ENCODE results near the gene TAS2R19.

The TAS2R19 gene

GRCh38 chr12:11031307-11031706 is 8.9 kb upstream of the TAS2R19 start, which contains the start of gene TAS2R31:
TAS2R31 (minus strand) TSS chr12:11031407; CDS start chr12:11031335, 72 bp downstream.
- TF ChIP-seq, protein P1, sequence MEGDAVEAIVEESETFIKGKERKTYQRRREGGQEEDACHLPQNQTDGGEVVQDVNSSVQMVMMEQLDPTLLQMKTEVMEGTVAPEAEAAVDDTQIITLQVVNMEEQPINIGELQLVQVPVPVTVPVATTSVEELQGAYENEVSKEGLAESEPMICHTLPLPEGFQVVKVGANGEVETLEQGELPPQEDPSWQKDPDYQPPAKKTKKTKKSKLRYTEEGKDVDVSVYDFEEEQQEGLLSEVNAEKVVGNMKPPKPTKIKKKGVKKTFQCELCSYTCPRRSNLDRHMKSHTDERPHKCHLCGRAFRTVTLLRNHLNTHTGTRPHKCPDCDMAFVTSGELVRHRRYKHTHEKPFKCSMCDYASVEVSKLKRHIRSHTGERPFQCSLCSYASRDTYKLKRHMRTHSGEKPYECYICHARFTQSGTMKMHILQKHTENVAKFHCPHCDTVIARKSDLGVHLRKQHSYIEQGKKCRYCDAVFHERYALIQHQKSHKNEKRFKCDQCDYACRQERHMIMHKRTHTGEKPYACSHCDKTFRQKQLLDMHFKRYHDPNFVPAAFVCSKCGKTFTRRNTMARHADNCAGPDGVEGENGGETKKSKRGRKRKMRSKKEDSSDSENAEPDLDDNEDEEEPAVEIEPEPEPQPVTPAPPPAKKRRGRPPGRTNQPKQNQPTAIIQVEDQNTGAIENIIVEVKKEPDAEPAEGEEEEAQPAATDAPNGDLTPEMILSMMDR (IDR thresholded peaks at IDR 0.05; ENCODE audit: unreplicated experiment in 3 of 3) = no peak
- H3K36me3 Mint-ChIP-seq (ENCODE audit: low read depth) = peaks cover 59% of the 10 kb centered on the region
- no peak within 1 kb of the TSS for H3K4me3 Mint-ChIP-seq
- H3K4me1 Mint-ChIP-seq = no peaks in the 10 kb centered on the region
- H3K27me3 Mint-ChIP-seq (ENCODE audit: low read depth) = peaks cover 4% of the 10 kb centered on the region
- peaks cover 3% of the 10 kb centered on the region for H3K9me3 Mint-ChIP-seq
- H3K27ac Mint-ChIP-seq = no peak within 1 kb of the TSS

- no peak overlapping the region for H3K4me3 Mint-ChIP-seq
- H3K27me3 Mint-ChIP-seq (ENCODE audit: low read depth) = no peaks in the 10 kb centered on the region
- H3K9me3 Mint-ChIP-seq = peaks cover 13% of the 10 kb centered on the region
- H3K4me1 Mint-ChIP-seq = no peaks in the 10 kb centered on the region
- TF ChIP-seq, protein P1 (IDR thresholded peaks at IDR 0.05; ENCODE audit: unreplicated experiment in 3 of 3) = no peak
- no peak overlapping the region for H3K27ac Mint-ChIP-seq
- peaks cover 69% of the 10 kb centered on the region for H3K36me3 Mint-ChIP-seq (ENCODE audit: low read depth)
These were observed 3.7 kb upstream of the TAS2R19 start for GRCh38 chr12:11026118-11026517.

GRCh38 chr12:11023387-11023786 is 967 bp upstream of the TAS2R19 start:
- Mint-ChIP-seq H3K27ac (no peak overlapping the region), H3K4me3 (no peak overlapping the region), H3K36me3 (ENCODE audit: low read depth) (peaks cover 53% of the 10 kb centered on the region), H3K4me1 (no peaks in the 10 kb centered on the region), H3K27me3 (ENCODE audit: low read depth) (no peaks in the 10 kb centered on the region), H3K9me3 (peaks cover 13% of the 10 kb centered on the region)
- TF ChIP-seq, protein P1 (IDR thresholded peaks at IDR 0.05; ENCODE audit: unreplicated experiment in 3 of 3) = no peak

DNA sequence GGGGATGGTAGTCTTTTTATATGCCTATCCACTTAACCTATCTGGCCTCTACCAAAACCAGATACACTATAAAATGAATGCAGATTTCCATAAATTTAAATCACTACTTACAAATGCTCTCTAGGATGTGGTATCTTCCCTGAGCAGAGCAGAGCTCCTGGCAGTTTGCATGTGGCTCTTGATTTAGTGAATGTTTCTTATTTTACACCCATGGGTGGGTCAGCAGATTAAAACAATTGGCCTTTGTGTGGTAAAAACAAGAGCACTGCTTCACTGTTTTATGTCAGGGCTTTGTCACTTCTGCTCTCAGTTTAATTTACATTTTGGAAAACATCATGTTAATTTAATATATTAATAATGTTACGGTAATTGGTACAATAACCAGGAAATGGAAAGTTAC is 5.5 kb downstream of the TAS2R19 start:
- Mint-ChIP-seq H3K4me1 (no peaks in the 10 kb centered on the region), H3K4me3 (no peak overlapping the region), H3K9me3 (no peaks in the 10 kb centered on the region), H3K36me3 (ENCODE audit: low read depth) (peaks cover 17% of the 10 kb centered on the region), H3K27ac (no peak overlapping the region), H3K27me3 (ENCODE audit: low read depth) (no peaks in the 10 kb centered on the region)
- TF ChIP-seq, protein P1 (IDR thresholded peaks at IDR 0.05; ENCODE audit: unreplicated experiment in 3 of 3) = no peak

DNA sequence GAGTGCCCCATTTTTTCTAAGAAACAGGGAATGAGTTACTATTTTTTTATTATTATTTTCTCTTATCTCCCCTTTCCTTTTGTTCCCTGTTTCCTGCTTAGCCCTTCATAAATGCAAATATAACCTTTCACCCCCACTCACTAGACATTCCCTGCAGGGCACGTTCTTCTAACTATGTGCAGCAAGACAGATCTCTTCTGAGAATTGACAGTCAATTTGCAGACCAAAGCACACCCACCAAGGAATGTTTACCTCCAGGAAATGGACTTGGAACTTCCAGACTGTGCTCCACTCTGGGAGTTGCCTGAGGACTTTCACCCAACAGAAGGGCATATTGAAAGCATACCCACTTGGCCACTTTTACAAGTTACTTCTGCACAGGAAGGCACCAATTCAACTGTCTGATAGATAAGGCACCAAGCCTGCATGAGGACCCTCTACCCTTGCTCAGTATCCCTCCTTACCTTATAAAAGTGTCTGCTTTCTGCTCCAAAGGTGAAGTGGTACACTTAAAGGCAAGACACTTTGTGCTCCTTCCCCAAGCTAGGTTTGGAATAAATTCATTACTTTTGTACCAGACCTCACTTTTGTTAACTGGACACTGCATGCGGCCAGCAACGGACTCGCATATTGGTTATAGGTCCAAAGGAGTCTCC is 6.5 kb downstream of the TAS2R19 start:
- H3K4me1 Mint-ChIP-seq = no peaks in the 10 kb centered on the region
- peaks cover 11% of the 10 kb centered on the region for H3K36me3 Mint-ChIP-seq (ENCODE audit: low read depth)
- no peaks in the 10 kb centered on the region for H3K27me3 Mint-ChIP-seq (ENCODE audit: low read depth)
- no peaks in the 10 kb centered on the region for H3K9me3 Mint-ChIP-seq
- no peak overlapping the region for H3K27ac Mint-ChIP-seq
- TF ChIP-seq, protein P1 (IDR thresholded peaks at IDR 0.05; ENCODE audit: unreplicated experiment in 3 of 3) = no peak
- H3K4me3 Mint-ChIP-seq = no peak overlapping the region

GRCh38 chr12:11014234-11014633 is 8.2 kb downstream of the TAS2R19 start:
- Mint-ChIP-seq H3K4me3 (no peak overlapping the region), H3K27ac (no peak overlapping the region), H3K36me3 (ENCODE audit: low read depth) (peaks cover 16% of the 10 kb centered on the region), H3K9me3 (no peaks in the 10 kb centered on the region), H3K4me1 (no peaks in the 10 kb centered on the region), H3K27me3 (ENCODE audit: low read depth) (no peaks in the 10 kb centered on the region)
- TF ChIP-seq, protein P1 (IDR thresholded peaks at IDR 0.05; ENCODE audit: unreplicated experiment in 3 of 3) = no peak
